DLD1 (cell line): Measurements from ENCODE around the gene BICD2.
"Not testable (repeated sequence)": the region's sequence is repeated elsewhere in the genome, so short reads cannot be mapped to it uniquely, and the experiment has no call there.

ENCODE experiments used
- in situ Hi-C: cut with HindIII; loops from 2 replicates; pipeline ENCODE4 v1.10.0; 2017; ENCODE audit warnings: low sequenced_read_pairs

Gene BICD2

DNA sequence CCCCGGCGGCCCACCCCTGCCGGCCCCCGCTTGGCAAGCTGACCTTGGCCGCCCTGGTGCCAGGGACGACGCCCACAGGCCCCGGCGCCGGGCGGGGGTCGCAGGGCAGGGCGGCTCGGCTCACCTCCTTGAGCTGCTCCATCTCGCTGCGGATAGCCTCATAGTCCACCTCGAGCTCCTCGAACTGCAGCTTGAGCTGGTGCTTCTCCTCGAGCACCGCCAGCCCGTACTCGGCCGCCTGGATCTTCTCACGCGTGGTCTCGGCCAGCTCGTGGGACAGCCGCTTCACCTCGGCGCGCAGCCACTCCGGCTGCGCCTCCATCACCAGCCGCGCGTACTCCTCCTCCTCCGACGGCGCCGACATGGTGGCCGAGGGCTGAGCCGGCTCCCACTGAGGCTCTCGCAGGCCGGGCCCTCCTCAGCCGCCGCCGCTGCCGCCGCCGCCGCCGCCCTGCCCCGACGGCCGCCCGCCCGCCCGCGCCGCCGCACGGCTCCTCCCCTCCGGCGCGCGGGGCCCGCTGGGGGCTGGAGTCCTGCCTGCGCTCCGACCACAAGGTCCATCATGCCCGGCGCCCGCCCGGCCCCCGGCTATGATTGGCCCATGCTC lies at the start of gene BICD2:
Gene BICD2, minus strand, starts transcription at position 453 of the 607 bp plus-strand sequence. Its CDS starts 89 bp downstream, at position 364.
- in situ Hi-C loops = no loop called here

GRCh38 chr9:92809629-92810326 lies 45.1 kb upstream of the BICD2 start:
- in situ Hi-C loops = not testable (repeated sequence)

GRCh38 chr9:92808726-92809451 lies 44.3 kb upstream of the BICD2 start:
- in situ Hi-C loops = no loop called here

DNA sequence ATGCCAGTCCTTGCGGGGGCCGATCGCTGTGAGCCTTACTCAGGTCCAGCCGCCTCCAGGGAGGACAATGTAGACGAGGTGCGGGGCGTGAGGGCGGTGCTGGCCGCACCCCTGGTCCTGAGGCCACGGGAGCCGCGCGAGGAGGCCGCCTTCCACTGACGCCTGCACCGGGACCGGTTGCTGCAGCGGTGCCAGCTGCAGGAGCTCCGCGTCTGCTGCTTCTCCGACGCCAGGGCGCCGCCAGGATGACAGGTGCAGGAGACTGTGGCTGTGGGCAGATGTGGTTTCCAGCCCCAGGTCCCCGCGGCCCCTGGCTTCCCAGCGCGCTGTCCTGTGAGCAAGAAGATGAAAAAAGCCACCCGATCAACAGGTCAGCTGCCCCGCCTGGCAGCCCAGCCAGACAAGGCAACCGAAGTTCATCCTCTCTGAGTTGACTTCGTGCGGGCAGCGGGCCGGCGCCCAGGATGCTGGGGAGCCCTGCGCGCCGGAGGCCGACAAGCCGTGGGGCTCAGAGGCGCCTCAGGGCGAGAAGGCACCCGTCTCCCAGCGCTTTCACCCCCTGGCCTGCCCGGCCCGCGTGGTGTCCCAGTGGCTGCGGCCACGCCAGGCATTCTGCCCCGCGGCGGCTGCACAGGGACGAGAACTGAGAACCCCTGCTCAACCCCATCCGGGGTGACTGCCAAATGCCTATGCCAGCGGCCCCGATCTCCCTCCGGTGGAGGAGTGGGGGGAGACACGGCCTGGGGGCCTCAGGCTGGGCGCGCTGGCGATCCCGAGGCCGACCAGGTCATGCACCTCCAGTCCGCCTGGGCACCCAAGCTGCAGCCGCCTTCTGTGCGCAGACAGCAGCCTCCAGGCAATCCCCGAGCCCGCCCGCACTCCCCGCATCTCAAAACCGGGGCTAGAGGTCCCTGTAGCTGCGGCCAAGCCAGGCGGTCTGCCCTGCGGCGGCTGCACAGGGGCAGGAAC lies 43.4 kb upstream of the BICD2 start:
- in situ Hi-C loops = no loop called here

- in situ Hi-C loops = no loop called here
Observed at GRCh38 chr9:92807031-92807756, 42.6 kb upstream of the BICD2 start.

DNA sequence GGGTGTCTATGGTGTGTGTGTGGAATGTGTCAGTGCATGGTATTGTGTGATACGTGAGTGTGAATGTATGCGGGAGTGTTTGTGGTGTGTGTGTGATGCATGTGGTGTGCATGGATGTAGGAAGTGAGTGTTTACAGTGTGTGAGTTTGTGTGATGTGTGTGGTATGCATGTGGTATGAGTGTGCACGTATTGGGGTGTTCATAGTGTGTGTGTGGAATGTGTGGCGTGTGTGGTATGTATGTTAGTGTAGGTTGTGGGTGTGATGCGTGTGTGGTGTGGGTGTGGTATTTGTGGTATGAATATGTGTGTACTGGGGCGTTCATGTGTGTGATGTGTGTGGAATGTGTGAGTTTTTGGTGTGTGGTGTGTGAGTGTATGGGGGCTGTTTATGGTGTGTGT lies 40.1 kb upstream of the BICD2 start:
- in situ Hi-C loops = no loop called here

- in situ Hi-C loops = no loop called here
Observed at GRCh38 chr9:92798358-92798757, 33.7 kb upstream of the BICD2 start.

DNA sequence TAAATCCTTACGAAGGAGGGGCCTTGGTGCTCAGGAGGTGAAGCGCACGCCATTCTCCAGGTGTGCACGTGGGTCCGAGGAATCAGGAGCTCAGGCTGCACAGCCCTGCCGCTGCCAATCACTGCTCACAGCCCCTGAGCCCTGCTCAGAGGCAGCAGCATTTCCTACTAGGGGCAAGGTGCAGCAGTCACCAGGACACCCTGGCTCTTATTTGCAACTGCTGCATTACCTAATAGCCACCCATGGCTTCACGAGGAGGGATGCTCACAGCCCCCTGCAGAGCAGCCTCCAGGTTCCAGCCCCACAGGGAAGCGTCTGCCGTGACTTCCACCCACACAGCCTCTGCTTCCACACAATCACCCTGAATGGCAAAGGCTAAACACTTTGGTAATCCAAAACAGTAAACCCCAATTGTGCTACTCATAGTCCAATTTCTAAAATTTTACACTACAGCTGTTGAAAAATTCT lies 31.7 kb upstream of the BICD2 start:
- in situ Hi-C loops = not testable (repeated sequence)

- in situ Hi-C loops = no loop called here
Observed at GRCh38 chr9:92795598-92796336, 31.1 kb upstream of the BICD2 start.

- in situ Hi-C loops = no loop called here
Observed at GRCh38 chr9:92795000-92795399, 30.4 kb upstream of the BICD2 start.

- in situ Hi-C loops = no loop called here
Observed at GRCh38 chr9:92794426-92794825, 29.8 kb upstream of the BICD2 start.

DNA sequence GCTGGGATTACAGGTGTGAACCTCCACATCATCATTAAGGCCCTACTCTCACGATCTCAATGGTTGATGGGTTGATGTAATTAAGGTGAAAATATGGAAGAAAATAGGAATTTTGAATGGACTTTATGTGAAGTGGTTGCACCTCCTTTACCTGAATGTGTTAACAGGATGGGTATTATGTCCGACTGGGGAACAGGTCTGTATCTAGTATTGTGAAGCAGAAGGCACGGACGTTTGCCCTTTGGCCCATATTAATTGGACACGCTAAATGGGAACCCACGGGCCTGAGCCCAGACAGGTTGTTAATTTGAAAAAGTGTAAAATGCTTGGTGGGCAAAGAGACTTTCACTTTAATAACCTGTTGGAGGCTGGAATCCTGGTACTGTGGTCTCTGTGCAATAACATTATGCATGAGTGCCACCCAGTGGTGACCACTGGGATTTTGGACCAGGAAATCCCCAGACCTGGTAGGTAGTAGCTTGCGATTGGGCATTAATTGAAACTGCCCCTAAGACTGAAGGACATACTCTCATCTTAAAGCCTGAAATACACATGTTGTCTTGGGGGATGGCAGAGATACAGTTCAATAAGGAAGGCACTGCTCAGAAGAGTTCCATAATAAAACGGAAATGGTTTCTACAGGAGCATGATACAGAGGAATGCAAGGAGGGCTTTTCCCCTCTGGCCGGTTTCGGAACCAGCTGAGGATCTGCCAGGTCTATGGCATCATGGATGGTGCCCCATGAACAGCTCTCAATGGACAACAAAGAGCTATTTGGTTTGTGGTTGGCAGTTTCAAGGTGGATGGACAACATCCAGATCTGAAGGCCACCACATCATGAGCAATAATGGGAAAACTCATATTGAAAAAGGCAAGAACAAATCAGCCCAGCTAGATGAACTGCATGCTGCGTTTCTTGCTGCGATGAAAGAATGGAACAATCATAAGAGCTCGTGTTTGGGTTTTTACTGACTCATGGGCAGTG lies 26.2 kb upstream of the BICD2 start:
- in situ Hi-C loops = no loop called here

- in situ Hi-C loops = no loop called here
Observed at GRCh38 chr9:92786298-92786697, 21.7 kb upstream of the BICD2 start.

GRCh38 chr9:92781899-92782298 lies 17.3 kb upstream of the BICD2 start:
- in situ Hi-C loops = no loop called here

DNA sequence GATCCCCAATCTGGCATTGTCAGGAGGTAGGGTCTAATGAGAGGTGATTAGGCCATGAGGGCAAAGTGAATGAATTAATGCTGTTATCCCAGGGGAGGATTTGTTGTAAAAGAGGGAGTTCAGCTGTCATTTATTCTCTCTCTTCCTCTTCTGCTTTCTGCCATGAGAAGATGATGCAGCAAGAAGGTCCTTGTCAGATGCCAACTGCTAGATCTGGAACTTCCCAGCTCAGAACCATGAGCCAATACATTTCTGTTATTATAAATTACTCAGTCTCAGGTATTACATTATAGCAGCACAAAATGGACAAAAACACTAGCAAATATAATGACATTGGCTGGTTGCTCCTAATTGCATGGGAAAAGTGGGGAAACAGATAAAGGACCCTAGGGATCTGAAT lies 15.6 kb upstream of the BICD2 start:
- in situ Hi-C loops = no loop called here

DNA sequence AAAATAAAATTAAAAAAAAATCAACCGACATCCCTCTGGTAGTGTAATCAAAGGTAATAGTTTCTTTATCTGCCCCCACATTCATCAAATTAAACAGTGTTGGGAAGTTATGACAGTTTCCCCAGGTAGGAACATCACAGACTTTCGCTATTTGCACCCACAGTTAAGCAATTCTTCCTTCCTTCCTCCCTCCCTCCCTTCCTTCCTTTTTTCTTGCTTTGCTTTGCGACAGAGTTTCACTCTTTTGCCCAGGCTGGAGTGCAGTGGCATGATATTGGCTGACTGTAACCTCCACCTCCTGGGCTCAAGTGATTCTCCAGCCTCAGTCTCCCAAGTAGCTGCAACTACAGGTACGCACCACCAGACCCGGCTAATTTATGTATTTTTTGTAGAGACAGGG lies 10.8 kb upstream of the BICD2 start:
- in situ Hi-C loops = no loop called here

DNA sequence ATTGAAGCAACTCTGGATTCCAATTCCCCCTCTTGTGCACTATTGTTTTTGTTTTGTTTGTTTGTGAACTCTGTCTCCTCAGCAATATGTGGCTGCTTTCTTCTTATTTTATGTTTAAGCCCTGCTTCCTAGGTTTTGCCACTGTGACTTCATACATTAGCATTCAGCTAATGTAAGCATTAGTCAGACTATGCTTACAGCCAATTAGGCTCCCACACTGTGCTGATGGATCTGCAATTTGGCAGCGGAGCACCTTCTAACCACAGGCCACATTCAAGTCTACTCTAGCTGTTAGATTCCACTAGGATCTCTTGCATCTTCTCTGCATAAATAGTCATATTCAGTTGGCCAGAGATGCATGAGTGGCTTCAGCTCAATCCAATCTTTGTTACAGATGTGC lies 9.6 kb upstream of the BICD2 start:
- in situ Hi-C loops = no loop called here

- in situ Hi-C loops = no loop called here
Observed at GRCh38 chr9:92773810-92774209, 9.2 kb upstream of the BICD2 start.
